ACC112 (cell line): ENCODE data around the gene LRP5.
"Not testable (repeated sequence)": the region's sequence is repeated elsewhere in the genome, so short reads cannot be mapped to it uniquely, and the experiment has no call there.

Experiments
- H2AFZ ChIP-seq: fragments of 200-600 bp; sonication (generic); one replicate; pipeline ENCODE4 v1.6.0; 2017; ENCODE audit warnings: antibody characterized with exemption, low read length; ENCODE audit not compliant: unreplicated experiment
- H3K27ac ChIP-seq: fragments of 200-600 bp; sonication (generic); 2 replicates; pipeline ENCODE4 v1.5.1; 2014; ENCODE audit warnings: low read depth, mild to moderate bottlenecking, antibody characterized with exemption, low read length, moderate library complexity
- H3K27me3 ChIP-seq: fragments of 200-600 bp; sonication (generic); 2 replicates; pipeline ENCODE4 v1.6.1; 2014; ENCODE audit warnings: mild to moderate bottlenecking, antibody characterized with exemption, low read length, moderate library complexity, mixed read lengths; ENCODE audit not compliant: insufficient read depth
- H3K36me3 ChIP-seq: fragments of 200-600 bp; sonication (generic); 2 replicates; pipeline ENCODE4 v1.6.1; 2016; ENCODE audit warnings: mild to moderate bottlenecking, antibody characterized with exemption, low read length, moderate library complexity, mixed read lengths; ENCODE audit not compliant: insufficient read depth
- H3K4me1 ChIP-seq: fragments of 200-600 bp; sonication (generic); one replicate; pipeline ENCODE4 v1.6.1; 2016; ENCODE audit warnings: low read length, mixed read lengths; ENCODE audit not compliant: insufficient read depth, unreplicated experiment, control insufficient read depth
- H3K4me3 ChIP-seq: fragments of 200-600 bp; sonication (generic); 2 replicates; pipeline ENCODE4 v1.5.1; 2014; ENCODE audit warnings: mild to moderate bottlenecking, low read depth, low read length
- H3K79me2 ChIP-seq: fragments of 200-600 bp; sonication (generic); one replicate; pipeline ENCODE4 v1.6.0; 2016; ENCODE audit warnings: low read length; ENCODE audit not compliant: control insufficient read depth, unreplicated experiment, insufficient read depth

The LRP5 gene

GRCh38 chr11:68298659-68299516, 13.5 kb upstream of the LRP5 start:
- Histone ChIP-seq H3K4me3 (no peak overlapping the region), H3K27me3 (no peaks in the 10 kb centered on the region), H2AFZ (no peak overlapping the region), H3K36me3 (no peaks in the 10 kb centered on the region), H3K4me1 (no peaks in the 10 kb centered on the region), H3K27ac (no peak overlapping the region), H3K79me2 (no peaks in the 10 kb centered on the region)

- not testable (repeated sequence) for H3K79me2 ChIP-seq, H3K4me3 ChIP-seq, H3K27me3 ChIP-seq, H3K36me3 ChIP-seq, H3K4me1 ChIP-seq, H3K27ac ChIP-seq, H2AFZ ChIP-seq
These were observed 12.9 kb upstream of the LRP5 start for GRCh38 chr11:68299517-68299879.

GRCh38 chr11:68300076-68300830, 12.1 kb upstream of the LRP5 start:
- Histone ChIP-seq H3K4me1 (no peaks in the 10 kb centered on the region), H3K27me3 (no peaks in the 10 kb centered on the region), H3K4me3 (no peak overlapping the region), H2AFZ (no peak overlapping the region), H3K36me3 (no peaks in the 10 kb centered on the region), H3K79me2 (no peaks in the 10 kb centered on the region), H3K27ac (no peak overlapping the region)

GRCh38 chr11:68302256-68302655, 10.1 kb upstream of the LRP5 start:
- Histone ChIP-seq H3K27me3 (no peaks in the 10 kb centered on the region), H2AFZ (no peak overlapping the region), H3K79me2 (no peaks in the 10 kb centered on the region), H3K4me1 (no peaks in the 10 kb centered on the region), H3K4me3 (no peak overlapping the region), H3K36me3 (no peaks in the 10 kb centered on the region), H3K27ac (no peak overlapping the region)

- no peaks in the 10 kb centered on the region for H3K79me2 ChIP-seq
- H2AFZ ChIP-seq, result no peak overlapping the region
- H3K4me3 ChIP-seq, result no peak overlapping the region
- no peaks in the 10 kb centered on the region for H3K36me3 ChIP-seq
- H3K27ac ChIP-seq, result no peak overlapping the region
- H3K27me3 ChIP-seq, result no peaks in the 10 kb centered on the region
- no peaks in the 10 kb centered on the region for H3K4me1 ChIP-seq
These were observed 9.7 kb upstream of the LRP5 start for GRCh38 chr11:68302670-68303069.

- no peaks in the 10 kb centered on the region for H3K36me3 ChIP-seq
- no peaks in the 10 kb centered on the region for H3K4me1 ChIP-seq
- H3K4me3 ChIP-seq, result no peak overlapping the region
- no peaks in the 10 kb centered on the region for H3K27me3 ChIP-seq
- no peak overlapping the region for H3K27ac ChIP-seq
- H3K79me2 ChIP-seq, result no peaks in the 10 kb centered on the region
- no peak overlapping the region for H2AFZ ChIP-seq
These were observed 9.3 kb upstream of the LRP5 start for GRCh38 chr11:68303083-68303482.

GRCh38 chr11:68303982-68304780, 8.2 kb upstream of the LRP5 start:
- Histone ChIP-seq H3K36me3 (no peaks in the 10 kb centered on the region), H3K4me3 (no peak overlapping the region), H2AFZ (no peak overlapping the region), H3K27ac (no peak overlapping the region), H3K27me3 (no peaks in the 10 kb centered on the region), H3K79me2 (no peaks in the 10 kb centered on the region), H3K4me1 (no peaks in the 10 kb centered on the region)

- Histone ChIP-seq H2AFZ (no peak overlapping the region), H3K4me1 (no peaks in the 10 kb centered on the region), H3K79me2 (no peaks in the 10 kb centered on the region), H3K36me3 (no peaks in the 10 kb centered on the region), H3K27me3 (no peaks in the 10 kb centered on the region; the same call in 1 of the 2 replicates), H3K4me3 (no peak overlapping the region), H3K27ac (no peak overlapping the region)
These were observed 5.8 kb upstream of the LRP5 start for GRCh38 chr11:68306636-68307035.

GRCh38 chr11:68308068-68308467, 4.3 kb upstream of the LRP5 start:
- Histone ChIP-seq H3K36me3 (no peaks in the 10 kb centered on the region), H3K27ac (no peak overlapping the region), H2AFZ (no peak overlapping the region), H3K4me3 (no peak overlapping the region), H3K4me1 (no peaks in the 10 kb centered on the region), H3K79me2 (no peaks in the 10 kb centered on the region), H3K27me3 (no peaks in the 10 kb centered on the region; the same call in 1 of the 2 replicates)

- no peak overlapping the region for H3K4me3 ChIP-seq
- no peak overlapping the region for H2AFZ ChIP-seq
- no peaks in the 10 kb centered on the region; the same call in 1 of the 2 replicates for H3K27me3 ChIP-seq
- H3K27ac ChIP-seq, result no peak overlapping the region
- H3K79me2 ChIP-seq, result peaks cover under 1% of the 10 kb centered on the region
- no peaks in the 10 kb centered on the region for H3K36me3 ChIP-seq
- peaks cover 7% of the 10 kb centered on the region for H3K4me1 ChIP-seq
These were observed 2.7 kb upstream of the LRP5 start for GRCh38 chr11:68309621-68310185.
